Measurements from ENCODE around the gene RPL7L1. TPM values are rescaled to one million over a fixed set of nuclear protein-coding genes. Genes with fewer than 3 reads are reported as not detected.

The RPL7L1 gene
- total and polyA plus RNA-seq, 2 of the 13 experiments (the other 11 are each of a cell fraction or from before 2014, with no cell fraction given), result 51.6 to 179 TPM

GRCh38 chr6:42938987-42939809, 59.8 kb downstream of the RPL7L1 start (continued):
- TF ChIP-seq ZNF276 (CRISPR knock-in tag; IDR thresholded peaks at IDR 0.05; ENCODE audit: low read depth) (peak; percentile 84; the same call in 1 of the 2 replicates), ZSCAN12 (CRISPR knock-in tag; IDR thresholded peaks at IDR 0.05) (0 out of 2 replicates have a peak, but pooled peaks have one; percentile 39), ARNT (IDR thresholded peaks at IDR 0.05) (no peak), REL (CRISPR knock-in tag; conservative IDR thresholded peaks at IDR 0.05) (peak; percentile 70; the same call in 1 of the 2 replicates), ZNF562 (CRISPR knock-in tag; IDR thresholded peaks at IDR 0.05; ENCODE audit: borderline replicate concordance) (no peak), NRL (CRISPR knock-in tag; IDR thresholded peaks at IDR 0.05; ENCODE audit: borderline replicate concordance) (peak; percentile 67), ZHX2 (IDR thresholded peaks at IDR 0.05; ENCODE audit: low read depth) (peak; percentile 65), ZHX2 (CRISPR knock-in tag; IDR thresholded peaks at IDR 0.05; ENCODE audit: borderline replicate concordance) (no peak), ZMAT3 (CRISPR knock-in tag; conservative IDR thresholded peaks at IDR 0.05) (no peak), HOXA7 (CRISPR knock-in tag; IDR thresholded peaks at IDR 0.05) (no peak), ZBTB20 (CRISPR knock-in tag; IDR thresholded peaks at IDR 0.05; ENCODE audit: borderline replicate concordance, low read depth) (no peak), HDAC1 (CRISPR knock-in tag; IDR thresholded peaks at IDR 0.05) (peak; percentile 97), MXI1 (IDR thresholded peaks at IDR 0.05; ENCODE audit: borderline replicate concordance, low read depth, low read length) (peak; percentile 63; the same call in 1 of the 3 replicates), ZNF296 (CRISPR knock-in tag; conservative IDR thresholded peaks at IDR 0.05) (peak; percentile 72; the same call in 1 of the 2 replicates)
- TF ChIP-seq, protein P1, sequence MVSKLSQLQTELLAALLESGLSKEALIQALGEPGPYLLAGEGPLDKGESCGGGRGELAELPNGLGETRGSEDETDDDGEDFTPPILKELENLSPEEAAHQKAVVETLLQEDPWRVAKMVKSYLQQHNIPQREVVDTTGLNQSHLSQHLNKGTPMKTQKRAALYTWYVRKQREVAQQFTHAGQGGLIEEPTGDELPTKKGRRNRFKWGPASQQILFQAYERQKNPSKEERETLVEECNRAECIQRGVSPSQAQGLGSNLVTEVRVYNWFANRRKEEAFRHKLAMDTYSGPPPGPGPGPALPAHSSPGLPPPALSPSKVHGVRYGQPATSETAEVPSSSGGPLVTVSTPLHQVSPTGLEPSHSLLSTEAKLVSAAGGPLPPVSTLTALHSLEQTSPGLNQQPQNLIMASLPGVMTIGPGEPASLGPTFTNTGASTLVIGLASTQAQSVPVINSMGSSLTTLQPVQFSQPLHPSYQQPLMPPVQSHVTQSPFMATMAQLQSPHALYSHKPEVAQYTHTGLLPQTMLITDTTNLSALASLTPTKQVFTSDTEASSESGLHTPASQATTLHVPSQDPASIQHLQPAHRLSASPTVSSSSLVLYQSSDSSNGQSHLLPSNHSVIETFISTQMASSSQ (IDR thresholded peaks at IDR 0.05; ENCODE audit: low read depth), result no peak
- TF ChIP-seq, protein P1 (CRISPR knock-in tag; IDR thresholded peaks at IDR 0.05; ENCODE audit: borderline replicate concordance), result no peak; the same call in none of the 2 replicates
